ENCODE results near the gene ACOD1. TPM values are rescaled to one million over a fixed set of nuclear protein-coding genes. Genes with fewer than 3 reads are reported as not detected.

Gene ACOD1
- total and polyA plus RNA-seq, 4 donors: 0.08 TPM; not detected in 3

- no peak for TF ChIP-seq NR2F2 (IDR thresholded peaks at IDR 0.05)
- no peak for TF ChIP-seq HNF4G (IDR thresholded peaks at IDR 0.05)
- TF ChIP-seq HNF4A (conservative IDR thresholded peaks at IDR 0.05): no peak
- TF ChIP-seq, protein P1, sequence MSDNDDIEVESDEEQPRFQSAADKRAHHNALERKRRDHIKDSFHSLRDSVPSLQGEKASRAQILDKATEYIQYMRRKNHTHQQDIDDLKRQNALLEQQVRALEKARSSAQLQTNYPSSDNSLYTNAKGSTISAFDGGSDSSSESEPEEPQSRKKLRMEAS (IDR thresholded peaks at IDR 0.05): no peak
- no peak for TF ChIP-seq CTCF (IDR thresholded peaks at IDR 0.05; ENCODE audit: low read depth, low read length, missing input control)
These were observed 4.7 kb upstream of the ACOD1 start (continued) for GRCh38 chr13:76943646-76944045.

DNA sequence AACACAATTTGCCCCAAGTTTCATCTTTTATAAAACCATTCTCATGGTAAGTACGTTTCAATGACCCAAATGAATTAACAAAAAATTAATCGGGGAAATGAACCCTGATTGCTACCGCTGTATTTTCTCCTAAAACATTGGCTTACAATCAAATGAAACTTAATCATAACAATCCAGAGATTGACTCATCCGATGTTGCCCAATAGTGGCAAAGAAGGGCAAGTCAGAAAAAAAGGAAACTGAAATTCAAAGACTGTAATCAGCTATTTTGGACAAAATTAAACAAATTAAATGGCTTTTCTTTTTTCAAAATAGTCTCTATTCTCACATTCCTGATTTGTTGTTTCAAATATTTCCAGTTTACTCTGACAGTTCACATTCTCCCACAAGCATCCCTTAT, 3.9 kb upstream of the ACOD1 start:
- no peak overlapping the region for H3K9ac ChIP-seq (ENCODE audit: low read depth in 1 of 2, low read length in 2 of 2)
- no peak overlapping the region for H3K4me3 ChIP-seq (ENCODE audit: low read depth in 1 of 3, low read length in 3 of 3)
- H3K27ac ChIP-seq (ENCODE audit: low read depth in 1 of 2, low read length in 2 of 2): no peak overlapping the region
- no peaks in the 10 kb centered on the region for H3K9me3 ChIP-seq (ENCODE audit: control insufficient read depth in 4 of 4, low read length in 3 of 4)
- H3K4me1 ChIP-seq (ENCODE audit: control insufficient read depth in 4 of 4, insufficient read depth in 4 of 4, low read length in 3 of 4): no peaks in the 10 kb centered on the region
- H3K36me3 ChIP-seq (ENCODE audit: control insufficient read depth in 4 of 4, insufficient read depth in 3 of 4, low read depth in 1 of 4, low read length in 3 of 4): no peaks in the 10 kb centered on the region
- no peaks in the 10 kb centered on the region for H3K27me3 ChIP-seq (ENCODE audit: control insufficient read depth in 4 of 4, insufficient read depth in 4 of 4, low read length in 3 of 4)
- DNase-seq (ENCODE audit: low spot score): no peak
- WGBS: 76% methylated on average over 4 of the region's 4 CpGs
- TF ChIP-seq YY1 (IDR thresholded peaks at IDR 0.05) (no peak), HNF4G (IDR thresholded peaks at IDR 0.05) (no peak), SP1 (IDR thresholded peaks at IDR 0.05) (no peak), EGR1 (IDR thresholded peaks at IDR 0.05; ENCODE audit: low read depth in 2 of 2) (no peak), NR2F2 (IDR thresholded peaks at IDR 0.05) (no peak), RAD21 (IDR thresholded peaks at IDR 0.05) (no peak)
- TF ChIP-seq, protein P2, sequence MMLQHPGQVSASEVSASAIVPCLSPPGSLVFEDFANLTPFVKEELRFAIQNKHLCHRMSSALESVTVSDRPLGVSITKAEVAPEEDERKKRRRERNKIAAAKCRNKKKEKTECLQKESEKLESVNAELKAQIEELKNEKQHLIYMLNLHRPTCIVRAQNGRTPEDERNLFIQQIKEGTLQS (IDR thresholded peaks at IDR 0.05): no peak

DNA sequence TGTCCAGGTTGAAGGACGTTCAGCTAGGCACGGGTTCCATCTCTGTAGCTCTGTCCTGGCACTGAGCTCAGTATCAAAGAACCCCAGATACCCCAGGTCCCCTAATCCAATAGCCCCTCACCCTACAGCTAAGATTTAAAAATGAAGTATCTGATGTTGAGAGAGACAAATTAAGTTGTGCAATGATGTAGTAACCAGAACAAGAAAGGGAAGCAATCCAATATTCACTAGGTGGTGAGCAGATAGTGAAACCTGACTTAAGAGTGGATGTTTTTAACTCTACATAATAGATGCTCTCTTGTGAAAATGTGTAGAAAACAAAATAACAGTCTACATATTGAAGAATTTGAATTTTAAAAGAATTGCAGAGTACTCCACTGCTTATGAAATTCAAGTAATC, 1.8 kb downstream of the ACOD1 start:
- no peak overlapping the region for H3K27ac ChIP-seq (ENCODE audit: low read depth in 1 of 2, low read length in 2 of 2)
- H3K4me3 ChIP-seq (ENCODE audit: low read depth in 1 of 3, low read length in 3 of 3): no peak overlapping the region
- H3K9me3 ChIP-seq (ENCODE audit: control insufficient read depth in 4 of 4, low read length in 3 of 4): no peaks in the 10 kb centered on the region
- no peak overlapping the region for H3K9ac ChIP-seq (ENCODE audit: low read depth in 1 of 2, low read length in 2 of 2)
- no peaks in the 10 kb centered on the region for H3K4me1 ChIP-seq (ENCODE audit: control insufficient read depth in 4 of 4, insufficient read depth in 4 of 4, low read length in 3 of 4)
- TF ChIP-seq, protein P2 (IDR thresholded peaks at IDR 0.05): no peak
- TF ChIP-seq EGR1 (IDR thresholded peaks at IDR 0.05; ENCODE audit: low read depth in 2 of 2) (no peak), FOXA1 (IDR thresholded peaks at IDR 0.05) (no peak), HNF4G (IDR thresholded peaks at IDR 0.05) (no peak)
- TF ChIP-seq, protein P1 (IDR thresholded peaks at IDR 0.05): no peak
- H3K27me3 ChIP-seq (ENCODE audit: control insufficient read depth in 4 of 4, insufficient read depth in 4 of 4, low read length in 3 of 4): no peaks in the 10 kb centered on the region
- 89% methylated on average over 2 of the region's 2 CpGs for WGBS
- H3K36me3 ChIP-seq (ENCODE audit: control insufficient read depth in 4 of 4, insufficient read depth in 3 of 4, low read depth in 1 of 4, low read length in 3 of 4): no peaks in the 10 kb centered on the region
- no peak for DNase-seq (ENCODE audit: low spot score)

GRCh38 chr13:76953968-76954367, 5.7 kb downstream of the ACOD1 start:
- 69% methylated on average over 3 of the region's 3 CpGs for WGBS
- no peak overlapping the region for H3K4me3 ChIP-seq (ENCODE audit: low read depth in 1 of 3, low read length in 3 of 3)
- TF ChIP-seq GABPA (IDR thresholded peaks at IDR 0.05 in 1 of 2, conservative IDR thresholded peaks at IDR 0.05 in 1 of 2) (no peak), CTCF (IDR thresholded peaks at IDR 0.05; ENCODE audit: low read depth, low read length, missing input control) (no peak), YY1 (IDR thresholded peaks at IDR 0.05) (no peak), EGR1 (IDR thresholded peaks at IDR 0.05; ENCODE audit: low read depth in 2 of 2) (no peak), FOXA2 (IDR thresholded peaks at IDR 0.05) (no peak), ZBTB33 (IDR thresholded peaks at IDR 0.05) (no peak), TAF1 (conservative IDR thresholded peaks at IDR 0.05) (no peak), RXRA (IDR thresholded peaks at IDR 0.05) (no peak)

More at GRCh38 chr13:76953968-76954367, 5.7 kb downstream of the ACOD1 start:
- H3K27ac ChIP-seq (ENCODE audit: low read depth in 1 of 2, low read length in 2 of 2): no peak overlapping the region
- no peaks in the 10 kb centered on the region for H3K4me1 ChIP-seq (ENCODE audit: control insufficient read depth in 4 of 4, insufficient read depth in 4 of 4, low read length in 3 of 4)
- no peak for DNase-seq (ENCODE audit: low spot score)
- H3K36me3 ChIP-seq (ENCODE audit: control insufficient read depth in 4 of 4, insufficient read depth in 3 of 4, low read depth in 1 of 4, low read length in 3 of 4): no peaks in the 10 kb centered on the region
- H3K9me3 ChIP-seq (ENCODE audit: control insufficient read depth in 4 of 4, low read length in 3 of 4): no peaks in the 10 kb centered on the region
- no peak overlapping the region for H3K9ac ChIP-seq (ENCODE audit: low read depth in 1 of 2, low read length in 2 of 2)
- no peaks in the 10 kb centered on the region for H3K27me3 ChIP-seq (ENCODE audit: control insufficient read depth in 4 of 4, insufficient read depth in 4 of 4, low read length in 3 of 4)

All from liver (tissue), 9 donors.